Limb (tissue), 2 donors: Measurements from ENCODE around the gene HES4.
"Not testable (repeated sequence)": the region's sequence is repeated elsewhere in the genome, so short reads cannot be mapped to it uniquely, and the experiment has no call there.

Experiments used
- DNase-seq, 2 donors: peaks; one replicate each; pipeline ENCODE4 v3.0.0-alpha.2; 2016; ENCODE audit errors: extremely low spot score in 2 of 2

Gene HES4

DNA sequence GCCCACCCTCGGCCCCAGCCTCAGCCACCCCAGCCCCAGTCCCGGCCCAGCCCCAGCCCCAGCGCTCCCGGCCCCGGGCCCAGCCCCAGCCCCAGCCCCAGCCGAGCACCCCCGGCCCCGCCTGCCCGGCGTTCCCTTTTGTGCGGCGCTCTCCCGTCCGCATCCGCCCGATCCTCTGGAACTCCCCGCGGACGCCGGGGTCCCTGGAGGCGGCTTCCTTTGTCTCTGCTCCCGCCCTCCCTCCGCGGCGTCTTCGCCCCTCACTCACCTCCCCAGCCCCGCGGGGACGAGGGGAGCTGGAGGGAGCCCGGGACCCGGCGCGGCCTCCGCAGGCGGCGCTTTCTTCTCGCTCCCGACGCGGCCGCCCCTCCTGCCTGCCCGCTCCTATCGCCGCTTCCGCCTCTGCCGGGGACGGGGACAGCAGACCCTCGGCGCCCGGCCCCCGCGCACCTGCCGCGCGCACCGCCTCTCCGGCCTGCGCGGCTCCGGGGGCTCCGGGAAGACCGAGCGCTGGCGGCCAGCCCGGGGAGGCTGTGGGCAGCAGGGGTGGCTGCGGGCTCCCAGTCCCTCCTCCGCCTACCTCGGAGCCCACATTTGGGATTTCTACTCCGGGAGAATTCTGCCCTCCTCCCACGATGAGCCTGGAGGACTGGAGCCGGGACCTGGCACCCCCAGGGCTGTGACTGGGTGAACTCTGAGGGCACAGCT, 34.0 kb upstream of the HES4 start:
- peak in 1 of 2 donors; percentile 72 for DNase-seq

DNA sequence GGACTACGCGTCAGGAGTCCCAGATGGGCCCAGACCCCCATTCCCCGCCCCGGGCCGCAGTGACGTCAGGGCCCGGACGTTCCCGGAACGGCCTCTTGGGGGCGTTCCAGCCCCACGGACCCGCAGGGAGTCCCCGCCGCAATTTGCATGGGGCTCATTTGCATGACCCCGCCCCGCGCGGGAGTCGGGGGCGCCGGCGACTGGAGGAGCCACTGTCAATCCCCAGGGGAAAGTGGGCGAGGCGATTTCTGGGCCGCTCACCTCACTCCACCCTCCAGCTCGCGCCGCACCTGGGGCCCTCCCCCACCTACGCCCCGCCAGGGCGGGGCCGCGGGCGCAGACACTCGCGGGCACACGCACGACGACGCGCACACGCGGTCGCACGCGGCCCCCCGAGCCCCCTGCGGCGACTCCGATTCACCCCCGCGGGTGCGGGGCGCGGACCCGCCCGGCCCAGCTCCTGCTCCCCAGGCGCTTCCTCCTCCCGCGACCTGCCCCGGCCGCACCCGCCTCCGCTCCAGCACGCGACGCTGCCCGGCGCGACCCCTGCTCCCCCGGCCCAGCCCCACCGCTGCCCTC, 33.2 kb upstream of the HES4 start:
- peak; percentile 72 to 92 for DNase-seq

DNA sequence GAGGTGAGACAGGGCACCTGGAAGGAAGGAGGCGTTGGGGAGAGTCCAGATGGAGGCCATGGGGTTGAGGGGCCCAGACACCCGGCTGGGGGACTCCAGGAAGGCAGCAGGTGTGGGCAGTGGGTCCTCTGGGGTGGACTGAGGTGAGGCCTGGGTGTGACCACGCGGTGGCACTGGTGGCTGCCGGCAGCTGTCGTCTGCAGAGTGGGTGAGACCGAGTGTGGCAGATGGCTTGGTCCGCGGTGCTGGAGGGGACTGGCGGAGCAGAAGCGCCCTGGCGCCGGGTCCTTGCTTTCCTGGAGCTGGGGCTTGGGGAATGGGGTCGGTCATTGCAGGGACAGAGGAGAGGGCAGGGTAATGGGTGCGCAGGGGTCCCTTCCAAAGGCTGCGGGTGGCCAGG, 32.5 kb upstream of the HES4 start:
- DNase-seq = peak in 1 of 2 donors; percentile 66

DNA sequence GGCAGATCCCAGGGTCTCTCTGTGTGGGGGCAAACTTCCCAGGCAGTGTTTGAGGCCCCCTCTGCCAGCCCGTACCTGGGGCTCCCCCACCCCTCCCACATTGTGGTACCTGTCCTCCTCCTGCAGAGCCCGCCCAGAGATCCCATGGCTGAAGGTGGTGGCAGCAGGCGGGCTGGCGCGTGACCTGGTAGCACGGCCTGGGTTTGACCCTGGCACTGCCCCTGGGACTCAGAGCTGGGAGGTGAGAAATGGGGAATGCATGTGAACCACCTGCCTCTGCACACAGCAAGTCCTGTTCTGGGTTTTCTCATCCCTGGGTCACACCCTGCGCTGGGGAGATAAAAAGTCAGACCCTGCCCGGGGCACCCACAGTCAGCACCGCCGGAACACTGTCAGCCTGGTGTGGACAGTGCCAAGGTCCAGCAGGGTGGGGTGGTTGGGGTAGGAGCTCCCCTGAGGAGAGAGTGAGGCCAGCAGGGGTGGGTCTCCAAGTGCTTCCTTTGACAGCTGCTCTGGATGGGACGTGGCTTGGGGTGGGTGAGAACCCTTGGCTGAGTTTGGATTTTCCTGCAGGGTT, 31.9 kb upstream of the HES4 start:
- DNase-seq = no peak

DNA sequence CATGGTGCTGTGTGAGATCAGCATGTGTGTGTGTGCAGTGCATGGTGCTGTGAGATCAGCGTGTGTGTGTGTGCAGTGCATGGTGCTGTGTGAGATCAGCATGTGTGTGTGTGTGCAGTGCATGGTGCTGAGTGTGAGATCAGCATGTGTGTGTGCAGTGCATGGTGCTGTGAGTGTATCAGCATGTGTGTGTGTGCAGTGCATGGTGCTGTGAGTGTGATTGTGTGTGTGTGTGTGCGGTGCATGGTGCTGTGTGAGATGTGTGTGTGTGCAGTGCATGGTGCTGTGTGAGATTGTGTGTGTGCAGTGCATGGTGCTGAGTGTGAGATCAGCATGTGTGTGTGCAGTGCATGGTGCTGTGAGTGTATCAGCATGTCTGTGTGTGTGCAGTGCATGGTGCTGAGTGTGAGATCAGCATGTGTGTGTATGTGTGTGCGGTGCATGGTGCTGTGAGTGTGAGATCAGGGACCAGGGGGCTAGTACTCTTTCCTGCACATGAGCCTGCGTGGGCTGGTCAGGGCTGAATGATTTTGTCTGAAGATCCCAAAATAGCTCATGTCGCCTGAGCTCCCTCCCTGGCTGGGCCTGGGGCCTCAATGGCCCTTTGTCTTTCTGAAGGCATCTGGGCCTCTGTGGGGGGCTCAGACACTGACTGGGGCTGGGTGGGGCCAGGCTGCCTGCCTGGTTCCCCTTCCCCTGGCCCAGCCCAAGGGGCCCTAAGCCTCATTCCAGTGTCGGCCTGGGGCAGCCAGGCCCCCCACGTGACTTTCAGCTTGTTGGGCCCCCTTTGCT, 31.2 kb upstream of the HES4 start:
- not testable (repeated sequence) for DNase-seq

DNA sequence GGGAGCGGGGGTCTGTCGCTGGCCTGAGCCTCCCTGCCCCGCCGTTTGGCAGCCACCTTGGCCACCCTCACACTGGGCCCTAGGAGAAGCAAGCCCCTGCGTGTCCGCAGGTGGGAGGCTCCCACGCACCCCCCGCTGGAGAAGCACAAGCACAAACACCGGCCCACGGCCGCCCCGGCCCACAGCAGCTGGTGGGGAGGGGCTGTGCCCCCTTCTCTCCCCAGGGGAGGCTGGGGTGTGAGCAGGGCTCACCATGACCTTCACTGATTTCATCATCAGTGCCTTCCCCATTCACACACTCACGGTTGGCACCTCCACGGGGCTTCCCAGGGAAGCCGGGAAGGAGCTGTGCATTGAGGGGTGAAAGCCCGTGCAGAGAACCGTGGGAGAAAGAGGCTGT, 27.9 kb upstream of the HES4 start:
- no peak for DNase-seq

DNA sequence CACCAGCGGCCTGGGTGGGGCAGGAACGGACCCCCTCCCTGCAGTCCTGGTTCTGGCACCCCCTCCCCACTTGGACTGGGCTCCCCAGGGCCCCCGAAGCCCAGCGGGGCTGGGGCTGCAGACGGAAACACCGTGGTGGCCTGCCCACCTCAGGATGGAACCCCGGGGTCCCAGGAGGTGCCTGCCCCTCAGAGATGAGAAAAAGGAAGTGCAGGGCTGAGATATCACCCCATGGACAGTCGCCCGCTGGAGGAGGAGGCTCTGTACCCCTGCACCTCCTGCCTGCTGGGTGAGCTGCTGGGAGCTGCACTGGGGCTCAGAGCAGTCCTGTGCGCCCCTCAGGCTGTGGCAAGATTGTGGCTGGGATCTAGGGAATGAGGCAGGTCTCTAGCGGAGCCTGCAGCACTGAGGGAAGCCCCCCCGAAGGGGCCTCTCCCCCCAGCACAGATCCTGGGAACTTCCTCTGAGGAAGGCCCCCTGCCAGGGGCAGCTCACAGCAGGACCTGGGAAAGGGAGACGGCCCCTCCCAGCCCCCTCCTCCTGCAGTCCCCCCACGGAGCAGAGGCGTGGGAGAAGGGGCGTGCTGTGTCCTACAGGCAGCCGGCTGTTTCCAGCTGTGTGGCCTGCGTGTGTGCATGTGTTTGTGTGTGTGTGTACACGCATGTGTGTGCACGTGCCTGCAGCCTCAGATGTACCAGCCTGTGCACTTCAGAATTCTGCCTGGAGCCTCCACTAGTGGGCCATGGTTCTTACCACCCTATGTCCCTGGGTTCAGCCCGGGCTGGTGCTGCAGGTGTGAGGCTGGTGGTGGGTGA, 26.9 kb upstream of the HES4 start:
- DNase-seq = no peak

DNA sequence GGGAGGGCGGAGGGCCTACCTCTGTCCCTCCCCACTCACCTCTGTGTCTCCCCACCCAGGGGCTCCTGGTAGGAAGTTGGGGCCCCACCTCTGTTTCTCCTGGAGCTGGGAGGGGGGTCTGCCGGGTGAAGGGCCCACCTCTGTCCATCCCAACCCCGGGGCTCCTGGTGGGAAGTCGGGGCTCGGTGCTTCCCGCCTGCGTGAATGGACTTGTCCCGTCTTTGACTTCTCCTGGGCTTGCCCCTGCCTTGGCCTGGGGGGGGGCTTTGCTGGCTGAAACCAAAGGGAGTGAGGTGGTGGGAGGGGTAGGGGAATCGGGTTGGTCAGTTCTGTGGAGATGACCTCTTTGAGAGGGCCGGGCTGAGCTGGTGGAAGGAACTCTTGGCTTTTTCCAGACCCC, 25.8 kb upstream of the HES4 start:
- DNase-seq = no peak

DNA sequence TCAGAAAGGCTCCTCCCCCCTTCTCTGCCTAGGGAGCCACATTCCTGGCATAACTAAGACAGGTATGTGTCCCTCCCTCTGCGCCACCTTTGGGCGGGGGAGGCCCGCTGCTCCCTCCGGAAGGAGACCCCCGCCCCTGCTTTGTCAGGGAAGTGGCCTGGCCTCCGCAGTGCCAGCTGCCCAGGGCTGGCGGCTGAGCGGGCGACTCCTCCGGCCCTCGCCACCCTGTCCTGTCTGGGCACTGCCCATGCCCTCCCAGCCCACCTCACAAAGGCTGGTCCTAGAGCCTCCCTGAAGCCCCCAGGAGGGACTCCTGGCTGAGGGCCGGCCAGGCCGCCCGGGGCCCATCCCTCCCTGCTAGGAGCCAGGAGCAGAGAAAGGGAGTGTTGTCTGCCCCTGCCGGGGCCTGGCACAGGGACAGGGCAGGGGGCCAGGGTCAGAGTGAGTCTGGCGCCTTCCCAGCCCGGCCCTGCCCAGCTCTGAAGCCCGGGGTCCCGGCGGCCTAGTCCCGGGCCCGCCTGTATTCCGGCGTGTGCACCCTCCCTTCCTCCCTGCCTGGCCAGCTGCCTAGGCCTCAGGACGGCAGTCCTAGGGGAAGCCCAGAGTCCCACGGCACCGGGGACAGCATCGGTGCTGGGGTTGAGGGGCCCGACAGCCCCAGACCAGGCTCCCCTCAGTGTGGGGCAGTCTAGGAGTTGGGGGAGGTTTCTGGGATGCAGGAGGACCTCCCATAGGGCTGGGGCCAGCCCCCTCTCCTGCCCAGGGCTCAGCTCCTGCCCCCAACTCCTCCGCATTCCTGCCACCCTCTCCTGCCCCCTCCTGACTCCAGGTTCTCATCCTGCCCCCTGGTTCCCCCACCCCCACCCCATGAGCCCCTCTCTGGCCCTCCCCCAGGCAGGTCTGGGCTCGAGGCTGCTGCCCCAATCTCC, 25.1 kb upstream of the HES4 start:
- no peak for DNase-seq

DNA sequence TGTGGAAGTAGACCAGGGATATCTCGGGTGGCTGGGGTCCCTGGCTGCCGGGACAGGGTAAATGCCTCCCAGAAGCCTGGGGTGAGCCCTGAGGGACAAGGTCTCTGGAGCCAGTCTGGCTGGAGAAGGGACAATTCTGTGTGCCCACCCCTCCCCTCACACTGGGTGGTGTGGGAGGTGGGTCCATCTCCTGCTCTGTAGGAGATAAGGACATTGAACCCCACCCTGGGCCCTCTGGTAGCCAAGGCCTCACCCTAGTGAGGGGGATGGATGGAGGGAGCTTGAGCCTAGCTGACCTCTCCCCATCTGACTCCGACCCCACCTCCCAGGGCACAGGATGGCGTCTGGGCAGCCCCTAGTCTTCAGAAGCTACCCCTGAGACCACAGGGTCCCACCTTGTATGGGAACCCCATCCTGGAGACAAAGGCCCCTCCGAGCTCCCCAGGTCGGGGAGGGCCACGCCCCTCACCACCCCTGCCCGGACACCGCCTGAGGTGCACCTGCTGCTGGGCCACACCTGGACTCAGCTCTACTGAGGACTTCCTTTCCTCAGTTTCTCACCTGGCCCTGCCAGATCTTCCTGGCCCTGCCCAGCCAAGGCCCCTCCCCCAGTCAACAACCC, 24.4 kb upstream of the HES4 start:
- DNase-seq = no peak

DNA sequence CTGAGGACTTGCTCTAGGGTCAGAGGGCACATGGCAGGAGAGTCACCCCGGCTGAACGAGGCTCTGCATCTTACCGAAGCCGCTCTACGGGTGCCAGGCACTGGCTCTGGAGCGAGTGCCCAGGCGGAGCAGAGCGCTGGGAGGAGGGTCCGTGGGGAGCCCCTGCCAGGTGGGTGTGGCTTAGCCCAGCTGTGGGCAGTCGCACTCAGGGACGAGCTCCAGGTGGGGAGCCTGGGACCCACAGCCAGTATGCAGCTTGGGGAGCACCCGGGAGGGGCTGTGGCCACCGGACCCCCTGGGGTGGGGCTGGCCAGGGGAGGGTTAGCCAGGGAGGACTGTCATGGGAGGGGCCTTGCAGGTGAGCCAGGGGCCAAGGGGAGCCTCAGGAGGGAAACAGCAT, 23.8 kb upstream of the HES4 start:
- no peak for DNase-seq

DNA sequence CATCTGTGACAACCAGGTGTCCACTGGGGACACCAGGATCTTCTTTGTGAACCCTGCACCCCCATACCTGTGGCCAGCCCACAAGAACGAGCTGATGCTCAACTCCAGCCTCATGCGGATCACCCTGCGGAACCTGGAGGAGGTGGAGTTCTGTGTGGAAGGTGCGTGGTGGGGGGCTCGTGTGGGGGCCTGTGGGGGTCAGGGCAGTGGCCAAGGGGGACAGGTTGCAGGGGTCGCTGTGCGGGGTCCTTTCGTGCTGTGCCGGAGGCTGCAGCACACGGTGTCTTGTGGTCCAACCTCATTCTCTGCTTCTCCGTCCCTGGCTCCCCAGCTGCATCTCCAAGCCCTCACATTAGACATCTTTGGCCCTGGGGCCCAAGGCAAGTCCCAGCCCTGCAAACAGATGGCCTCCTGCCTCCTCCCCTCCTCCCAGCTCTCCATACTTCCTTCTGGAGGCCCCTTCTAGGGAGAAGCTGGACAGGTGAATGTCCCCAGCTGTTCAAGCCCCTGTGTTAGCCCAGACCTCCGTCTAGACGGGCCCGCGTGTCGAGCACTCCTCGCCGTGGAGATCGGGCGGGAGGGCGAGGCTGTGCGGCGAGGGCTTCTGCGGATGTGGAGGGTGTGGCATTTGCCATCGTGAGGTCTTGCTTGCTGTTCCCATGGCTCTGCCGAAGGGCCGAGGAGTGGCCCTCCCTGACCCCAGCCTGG, 22.6 kb upstream of the HES4 start:
- DNase-seq = no peak

DNA sequence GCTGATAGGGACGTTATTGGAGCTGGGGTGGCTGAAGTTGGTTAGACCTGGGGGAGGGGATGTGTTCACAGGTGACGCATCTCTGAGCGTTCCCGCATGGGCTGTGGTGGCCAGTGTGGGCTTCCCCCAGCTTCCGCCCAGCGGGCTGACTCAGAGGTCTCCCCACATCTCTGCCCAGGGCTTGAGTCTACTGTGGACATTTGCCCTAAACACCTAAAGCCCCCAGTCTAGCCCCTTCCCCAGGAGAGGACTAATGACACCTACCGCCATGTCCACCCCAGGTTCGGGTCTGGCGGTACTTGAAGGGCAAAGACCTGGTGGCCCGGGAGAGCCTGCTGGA, 22.0 kb upstream of the HES4 start:
- no peak for DNase-seq

DNA sequence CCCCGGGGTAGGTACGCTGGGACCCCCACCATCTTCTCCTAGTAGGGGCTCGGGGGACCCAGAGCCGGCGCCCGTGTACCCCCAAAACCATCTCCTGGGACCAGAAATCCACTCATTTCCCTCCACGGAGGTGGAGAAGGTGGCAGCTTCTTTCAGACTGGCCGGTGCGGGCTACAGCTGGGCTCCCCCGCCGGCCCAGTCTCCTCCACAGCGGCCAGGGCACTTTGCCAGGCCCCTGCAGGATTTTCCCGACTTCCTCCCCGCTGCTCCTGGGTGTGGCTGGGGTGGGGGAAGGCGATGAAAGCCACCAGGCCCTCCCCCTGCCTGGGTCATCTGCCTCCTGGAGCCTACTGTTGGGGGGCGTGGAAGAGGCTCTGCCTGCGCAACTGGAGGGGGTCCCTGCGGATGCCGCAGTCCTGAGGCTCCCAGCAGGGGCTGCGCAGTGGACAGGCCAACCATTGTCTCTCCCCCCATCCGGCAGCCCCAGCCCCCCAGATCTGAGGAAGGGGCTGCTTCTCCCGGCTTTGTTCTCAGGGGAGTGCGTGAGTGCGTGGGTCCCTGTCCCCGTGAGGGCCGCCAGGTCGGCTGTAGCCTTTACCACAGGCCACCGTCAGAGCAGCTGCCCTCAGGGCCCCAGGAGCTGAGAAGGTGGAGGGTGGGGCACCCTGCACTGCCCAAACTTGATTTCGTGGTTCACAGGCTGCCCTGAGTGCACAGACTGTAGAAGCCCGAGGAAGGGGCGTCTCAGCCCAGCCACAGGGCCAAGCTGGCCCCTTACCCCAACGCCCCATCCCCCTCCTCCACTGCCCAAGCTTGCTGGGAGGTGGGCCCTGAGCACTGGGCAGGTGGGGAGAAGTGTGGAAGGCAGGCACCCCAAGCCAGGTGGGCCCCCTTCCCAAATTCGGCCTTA, 21.4 kb upstream of the HES4 start:
- peak; percentile 54 to 83 for DNase-seq

DNA sequence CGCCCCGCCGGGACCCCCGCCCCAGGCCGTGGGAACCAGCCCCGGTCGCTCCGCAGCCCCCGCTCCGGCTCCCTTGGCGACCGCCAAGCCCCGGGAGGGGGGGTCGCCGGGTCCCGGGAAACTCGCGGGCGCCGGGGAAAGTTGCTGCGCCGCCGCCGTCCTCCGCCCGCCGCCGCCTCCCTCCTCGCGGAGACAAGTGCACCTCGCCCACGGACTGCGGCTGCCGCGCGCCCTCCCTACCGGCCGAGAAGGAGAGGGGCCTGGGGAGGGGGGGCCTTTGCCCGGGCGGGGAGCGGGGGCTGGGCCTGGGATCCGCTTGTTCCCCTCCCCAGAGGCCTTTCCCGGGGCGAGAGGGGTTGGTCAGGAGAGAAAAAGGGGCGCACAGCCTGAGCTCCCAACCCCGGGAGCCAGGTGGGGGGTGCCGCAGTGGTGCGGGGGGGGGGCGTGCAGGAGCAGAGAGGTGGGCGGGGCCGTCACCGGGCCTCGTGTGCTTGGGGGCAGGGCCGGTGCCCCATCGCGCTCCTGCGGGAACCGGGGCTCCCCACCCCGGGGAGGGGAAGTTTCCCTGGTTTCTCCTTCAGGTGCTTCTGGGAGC, 20.6 kb upstream of the HES4 start:
- DNase-seq = peak in 1 of 2 donors; percentile 71

DNA sequence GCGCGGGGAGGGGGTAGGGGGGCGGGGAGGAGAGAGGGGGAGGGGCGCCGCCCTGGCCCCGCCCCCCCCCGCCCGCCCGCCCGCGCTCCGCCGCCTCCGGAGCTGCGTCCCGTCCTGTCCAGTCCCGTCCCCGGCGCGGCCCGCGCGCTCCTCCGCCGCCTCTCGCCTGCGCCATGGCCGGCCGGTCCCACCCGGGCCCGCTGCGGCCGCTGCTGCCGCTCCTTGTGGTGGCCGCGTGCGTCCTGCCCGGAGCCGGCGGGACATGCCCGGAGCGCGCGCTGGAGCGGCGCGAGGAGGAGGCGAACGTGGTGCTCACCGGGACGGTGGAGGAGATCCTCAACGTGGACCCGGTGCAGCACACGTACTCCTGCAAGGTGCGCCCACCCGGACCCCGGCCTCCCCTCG, 20.1 kb upstream of the HES4 start, which contains the start of gene AGRN:
AGRN (plus strand) TSS at position 121 of the 405 bp plus-strand sequence; CDS start at position 174, 53 bp downstream.
- no peak for DNase-seq

DNA sequence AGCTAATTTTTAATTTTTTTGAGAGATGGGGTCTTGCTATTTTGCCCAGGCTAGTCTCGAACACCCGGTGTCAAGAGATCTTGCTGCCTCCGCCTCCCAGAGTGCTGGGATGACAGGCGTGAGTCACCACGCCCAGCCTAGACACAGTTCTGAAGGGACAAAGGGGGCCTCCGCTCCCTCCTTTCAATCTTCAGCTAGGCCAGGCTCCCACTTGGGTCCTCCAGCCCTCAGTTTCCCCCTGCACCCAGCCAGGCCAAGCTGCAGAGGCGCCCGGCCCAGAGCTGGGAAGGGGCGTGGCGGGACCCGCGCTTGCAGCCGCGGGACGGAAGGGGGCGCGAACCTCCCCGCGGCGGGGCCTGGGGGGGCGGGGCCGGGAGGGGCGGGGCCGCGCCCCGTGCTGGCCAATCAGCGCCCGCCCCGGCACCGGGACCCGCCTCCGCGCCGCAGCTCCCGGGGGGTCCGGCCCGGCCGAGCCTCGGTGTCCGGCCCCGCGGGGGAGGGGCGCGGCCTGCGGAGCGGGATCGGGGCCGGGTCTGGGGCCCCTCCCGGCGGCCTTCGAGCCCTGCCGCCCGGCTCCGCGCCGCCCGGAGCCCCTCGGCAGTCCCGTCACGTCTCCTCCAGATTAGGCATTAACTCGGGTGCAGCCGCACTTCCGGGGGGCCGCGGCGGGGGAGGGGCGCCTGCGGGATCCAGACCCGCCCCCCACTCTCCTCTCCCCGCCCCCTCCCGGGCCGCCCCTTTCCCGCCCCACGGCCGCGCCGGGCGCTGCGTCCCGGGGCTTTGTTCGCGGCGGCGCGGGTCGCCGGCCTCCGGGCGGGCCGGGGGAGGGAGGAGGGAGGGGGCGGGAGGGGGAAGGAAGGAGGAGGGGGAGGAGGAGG, 19.5 kb upstream of the HES4 start:
- DNase-seq = peak; percentile 83 to 93
